GM19351 (cell line): ENCODE data around the gene ITIH4.

Experiments used
- ATAC-seq: cut with Tn5 transposase; IDR thresholded peaks from one replicate; pipeline ENCODE4 v1.9.1; 2021; ENCODE audit warnings: mild to moderate bottlenecking, moderate library complexity; ENCODE audit not compliant: unreplicated experiment

ITIH4 gene

GRCh38 chr3:52834871-52835501, 4.5 kb upstream of the ITIH4 start, which contains the start of gene MUSTN1:
MUSTN1 (minus strand) TSS chr3:52835019; CDS start chr3:52834948, 71 bp downstream.
- ATAC-seq = no peak

- ATAC-seq = no peak
Measured at GRCh38 chr3:52833202-52833601, 2.7 kb upstream of the ITIH4 start.

GRCh38 chr3:52831500-52832301, 1.2 kb upstream of the ITIH4 start:
- ATAC-seq = no peak

- ATAC-seq = no peak
Measured at GRCh38 chr3:52829906-52830463, 487 bp downstream of the ITIH4 start.

- ATAC-seq = no peak
Measured at GRCh38 chr3:52829482-52829881, 990 bp downstream of the ITIH4 start.

- ATAC-seq = no peak
Measured at GRCh38 chr3:52827866-52828376, 2.6 kb downstream of the ITIH4 start.

GRCh38 chr3:52827441-52827840, 3.0 kb downstream of the ITIH4 start:
- no peak for ATAC-seq

GRCh38 chr3:52824037-52824436, 6.4 kb downstream of the ITIH4 start:
- ATAC-seq = no peak

- ATAC-seq = no peak
Measured at GRCh38 chr3:52822363-52822762, 8.1 kb downstream of the ITIH4 start.

GRCh38 chr3:52820736-52821135, 9.7 kb downstream of the ITIH4 start:
- ATAC-seq = no peak

GRCh38 chr3:52819936-52820335, 10.5 kb downstream of the ITIH4 start:
- ATAC-seq = no peak

- ATAC-seq = no peak
Measured at GRCh38 chr3:52817860-52818259, 12.6 kb downstream of the ITIH4 start.

- no peak for ATAC-seq
Measured at GRCh38 chr3:52817221-52817620, 13.3 kb downstream of the ITIH4 start.

GRCh38 chr3:52816654-52817053, 13.8 kb downstream of the ITIH4 start:
- ATAC-seq = no peak

GRCh38 chr3:52816199-52816598, 14.3 kb downstream of the ITIH4 start:
- ATAC-seq = no peak

GRCh38 chr3:52813810-52814209, 16.7 kb downstream of the ITIH4 start:
- ATAC-seq = no peak

- no peak for ATAC-seq
Measured at GRCh38 chr3:52811452-52812011, 18.9 kb downstream of the ITIH4 start.

- ATAC-seq = no peak
Measured at GRCh38 chr3:52810923-52811322, 19.5 kb downstream of the ITIH4 start.

- no peak for ATAC-seq
Measured at GRCh38 chr3:52809662-52810377, 20.7 kb downstream of the ITIH4 start.

- ATAC-seq = no peak
Measured at GRCh38 chr3:52809149-52809548, 21.3 kb downstream of the ITIH4 start.
